GM10266 (cell line): ENCODE results near the gene BMP7.

ENCODE experiments used
- DNase-seq: peaks from one replicate; pipeline ENCODE4 v3.0.0; 2012; ENCODE audit errors: extremely low spot score
- CTCF ChIP-seq: IDR thresholded peaks from 2 replicates; pipeline ENCODE4 v1.5.1; 2012; ENCODE audit warnings: mild to moderate bottlenecking, low read depth; ENCODE audit not compliant: control insufficient read depth, insufficient read depth; ENCODE audit errors: missing control alignments

The BMP7 gene

DNA sequence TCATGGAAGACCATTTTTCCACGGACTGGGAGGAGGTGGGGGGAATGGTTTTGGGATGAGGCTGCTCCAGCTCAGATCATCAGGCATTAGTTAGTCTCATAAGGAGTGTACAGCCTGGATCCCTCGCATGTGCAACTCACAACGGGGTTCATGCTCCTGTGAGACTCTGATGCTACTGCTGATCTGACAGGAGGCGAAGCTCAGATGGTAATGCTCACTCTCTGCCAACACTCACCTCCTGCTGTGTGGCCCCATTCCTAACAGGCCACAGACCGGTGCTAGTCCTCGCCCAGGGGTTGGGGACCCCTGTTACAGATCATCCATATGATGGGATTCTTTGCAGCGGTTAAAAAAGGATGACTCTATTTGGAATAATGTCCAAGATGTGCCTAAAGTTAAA is 27.6 kb upstream of the BMP7 start:
- TF ChIP-seq CTCF: no peak
- no peak for DNase-seq

GRCh38 chr20:57292611-57293010 is 26.2 kb upstream of the BMP7 start:
- DNase-seq: no peak
- TF ChIP-seq CTCF: no peak

DNA sequence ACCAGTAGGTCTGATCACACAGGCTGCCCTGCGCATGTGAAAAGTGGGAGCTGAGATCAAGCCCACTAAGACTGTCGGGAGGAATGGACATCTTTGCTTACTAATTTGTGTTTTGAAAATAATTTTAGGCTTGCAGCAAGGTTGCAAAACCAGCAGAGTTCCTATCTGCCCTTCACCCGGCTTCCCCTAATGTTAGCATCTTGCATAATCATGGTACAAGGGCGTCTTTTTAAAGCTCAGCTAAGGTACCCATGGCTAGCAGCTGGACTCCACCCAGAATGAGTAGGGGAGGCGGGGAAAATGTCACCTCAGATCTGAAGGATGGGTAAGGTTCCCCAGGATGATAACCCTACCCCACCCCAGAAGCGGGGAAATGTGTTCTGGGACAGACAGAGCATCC is 25.3 kb upstream of the BMP7 start:
- no peak for TF ChIP-seq CTCF
- no peak for DNase-seq

- no peak for TF ChIP-seq CTCF
- no peak for DNase-seq
Measured at GRCh38 chr20:57291003-57291402, 24.6 kb upstream of the BMP7 start.

DNA sequence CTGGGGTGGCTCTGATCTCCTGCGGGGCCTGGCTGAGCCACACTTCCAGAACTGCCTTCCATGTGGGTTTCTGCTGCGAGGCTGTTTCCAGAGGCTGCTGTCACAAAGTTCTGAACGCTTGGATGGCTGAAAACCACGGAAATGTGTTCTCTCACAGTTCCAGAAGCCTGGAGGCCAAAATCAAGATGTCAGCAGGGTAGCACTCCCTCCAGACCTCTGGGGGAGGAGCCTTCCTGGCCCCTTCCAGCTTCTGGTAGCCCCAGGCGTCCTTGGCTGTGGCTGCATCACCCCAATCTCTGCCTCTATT is 23.7 kb upstream of the BMP7 start:
- DNase-seq: no peak
- no peak for TF ChIP-seq CTCF

- DNase-seq: no peak
- no peak for TF ChIP-seq CTCF
Measured at GRCh38 chr20:57289391-57290177, 23.1 kb upstream of the BMP7 start.

DNA sequence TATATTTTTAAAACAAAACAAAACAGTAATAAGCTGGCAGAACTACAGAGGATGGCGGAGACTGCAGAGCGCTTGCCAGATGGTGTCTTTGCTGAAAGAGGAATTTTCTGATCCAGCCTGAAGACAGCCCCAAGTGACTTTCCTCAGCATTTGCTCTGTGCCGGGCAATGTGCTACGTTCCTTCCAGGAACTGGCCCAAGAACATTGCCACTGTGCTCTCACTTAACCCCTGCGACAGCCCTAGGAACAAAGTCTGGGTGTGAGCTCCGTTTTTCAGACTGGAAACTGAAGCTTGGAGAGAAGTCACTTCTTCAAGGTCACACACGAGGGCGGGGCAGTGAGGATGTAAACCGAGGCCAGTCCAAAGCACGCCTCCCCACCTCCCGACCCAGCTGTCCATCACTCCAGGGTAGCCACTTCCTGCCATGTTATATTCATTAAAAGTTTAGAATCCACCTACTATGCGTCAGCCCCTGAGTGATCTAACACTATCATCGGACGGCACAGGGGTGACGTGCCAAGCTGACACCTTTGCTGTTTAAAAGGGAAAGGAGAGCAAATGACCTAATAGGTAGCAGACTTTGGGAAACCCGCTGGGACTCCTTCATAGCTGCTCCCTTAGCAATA is 22.3 kb upstream of the BMP7 start:
- no peak for DNase-seq
- no peak for TF ChIP-seq CTCF
